A549 (cell line): ENCODE results near the gene NHEJ1.

Experiments used
- HOXA7 ChIP-seq: fragments of 250-450 bp; sonication (Bioruptor Pico); IDR thresholded peaks from 2 replicates; pipeline ENCODE4 v1.5.0; 2020; ENCODE audit warnings: mild to moderate bottlenecking, moderate library complexity
- TF ChIP-seq, protein P1 (sequence below): fragments of 450-650 bp; IDR thresholded peaks from 2 replicates; pipeline ENCODE4 v1.6.1; 2014; ENCODE audit warnings: antibody characterized with exemption

DNA sequence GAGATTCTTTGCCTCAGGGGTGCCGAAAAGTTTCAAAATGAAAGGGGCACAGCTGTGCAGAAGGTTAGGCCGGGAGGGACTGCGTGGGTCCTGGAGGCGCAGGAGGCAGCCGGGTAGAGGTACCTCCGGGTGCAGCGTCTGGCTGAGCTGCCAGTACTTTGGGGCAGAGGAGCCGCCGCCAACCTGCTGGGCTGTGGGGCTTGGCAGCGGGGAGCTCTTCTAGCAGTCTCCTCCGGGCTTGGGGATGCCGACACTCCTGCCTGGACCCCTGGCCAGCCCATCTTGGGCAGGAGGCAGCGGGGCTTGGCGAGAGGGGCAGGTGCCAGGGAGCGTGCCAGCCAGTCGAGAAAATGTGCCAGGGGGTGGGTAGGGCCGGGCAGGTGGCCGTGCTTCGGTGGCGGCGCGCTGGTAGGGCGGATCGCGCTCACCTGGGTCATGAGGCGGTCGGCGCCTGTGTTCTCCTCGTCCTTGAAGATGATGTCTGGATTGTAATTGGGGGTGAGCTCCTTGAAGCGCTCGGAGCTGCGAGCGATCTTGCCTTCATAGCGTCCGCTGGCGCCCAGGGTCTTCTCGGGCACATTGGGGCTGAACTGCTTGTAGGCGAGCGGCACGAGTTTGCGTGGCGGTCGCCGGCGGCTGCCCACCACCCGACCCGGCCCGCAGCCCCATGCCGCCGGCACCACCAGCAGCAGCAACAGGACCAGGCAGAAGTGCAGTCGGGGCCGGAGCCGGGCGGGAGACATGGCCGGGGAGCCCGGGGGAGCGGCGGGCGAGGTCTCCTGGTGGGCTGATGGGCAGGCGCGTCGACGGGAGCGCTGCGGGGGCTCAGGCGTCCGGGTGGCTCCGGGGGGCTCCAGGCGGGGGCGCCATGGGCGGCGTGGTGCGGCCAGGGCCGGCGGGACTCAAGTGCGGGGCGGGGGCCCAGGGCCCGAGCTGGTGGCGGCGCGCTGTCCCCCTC, 100.6 kb downstream of the NHEJ1 start:
- TF ChIP-seq HOXA7, result no peak
- TF ChIP-seq, protein P1, sequence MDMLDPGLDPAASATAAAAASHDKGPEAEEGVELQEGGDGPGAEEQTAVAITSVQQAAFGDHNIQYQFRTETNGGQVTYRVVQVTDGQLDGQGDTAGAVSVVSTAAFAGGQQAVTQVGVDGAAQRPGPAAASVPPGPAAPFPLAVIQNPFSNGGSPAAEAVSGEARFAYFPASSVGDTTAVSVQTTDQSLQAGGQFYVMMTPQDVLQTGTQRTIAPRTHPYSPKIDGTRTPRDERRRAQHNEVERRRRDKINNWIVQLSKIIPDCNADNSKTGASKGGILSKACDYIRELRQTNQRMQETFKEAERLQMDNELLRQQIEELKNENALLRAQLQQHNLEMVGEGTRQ, result no peak
